Endodermal cell (in vitro differentiated cells): ENCODE measurements around the gene CEACAM1. TPM values are rescaled to one million over a fixed set of nuclear protein-coding genes. Genes with fewer than 3 reads are reported as not detected.
"Not testable (repeated sequence)": the region's sequence is repeated elsewhere in the genome, so short reads cannot be mapped to it uniquely, and the experiment has no call there.

Experiments used
- DNase-seq: peaks from one replicate; pipeline ENCODE4 v3.0.0-alpha.2; 2017
- H3K27ac ChIP-seq: 2 replicates; pipeline ENCODE4 v1.5.1; 2013; ENCODE audit warnings: mild to moderate bottlenecking, low read depth, low read length, moderate library complexity
- H3K27me3 ChIP-seq: 2 replicates; pipeline ENCODE4 v1.6.1; 2013; ENCODE audit warnings: mild to moderate bottlenecking, low read length, moderate library complexity; ENCODE audit not compliant: insufficient read depth, control insufficient read depth, poor library complexity, severe bottlenecking
- H3K36me3 ChIP-seq: 2 replicates; pipeline ENCODE4 v1.7.0; 2013; ENCODE audit warnings: mild to moderate bottlenecking, low read length, moderate library complexity; ENCODE audit not compliant: control insufficient read depth, insufficient read depth
- H3K4me1 ChIP-seq: one replicate; pipeline ENCODE4 v1.7.0; 2013; ENCODE audit warnings: low read length; ENCODE audit not compliant: control insufficient read depth, insufficient read depth
- H3K4me3 ChIP-seq: 2 replicates; pipeline ENCODE4 v1.5.1; 2013; ENCODE audit warnings: mild to moderate bottlenecking, low read length, moderate library complexity
- H3K9ac ChIP-seq: 2 replicates; pipeline ENCODE4 v1.6.1; 2013; ENCODE audit warnings: mild to moderate bottlenecking, low read length, moderate library complexity; ENCODE audit not compliant: poor library complexity, severe bottlenecking; ENCODE audit errors: extremely low read depth
- H3K9me3 ChIP-seq: 2 replicates; pipeline ENCODE4 v1.6.1; 2013; ENCODE audit warnings: mild to moderate bottlenecking, low read length, moderate library complexity; ENCODE audit not compliant: control insufficient read depth
- H3K27ac Mint-ChIP-seq: 2 replicates; pipeline ENCODE4 v1.8.0; 2020; ENCODE audit warnings: mixed read lengths
- H3K27me3 Mint-ChIP-seq: 2 replicates; pipeline ENCODE4 v1.8.0; 2021; ENCODE audit warnings: mild to moderate bottlenecking, mixed read lengths; ENCODE audit not compliant: insufficient read depth
- H3K36me3 Mint-ChIP-seq: 2 replicates; pipeline ENCODE4 v1.8.0; 2020; ENCODE audit warnings: low read depth, mixed read lengths
- H3K4me1 Mint-ChIP-seq: 2 replicates; pipeline ENCODE4 v1.8.0; 2020; ENCODE audit warnings: mixed read lengths
- H3K4me3 Mint-ChIP-seq: 2 replicates; pipeline ENCODE4 v1.8.0; 2020; ENCODE audit warnings: mild to moderate bottlenecking, moderate library complexity, mixed read lengths
- H3K9me3 Mint-ChIP-seq: 2 replicates; pipeline ENCODE4 v1.8.0; 2020; ENCODE audit warnings: mild to moderate bottlenecking, mixed read lengths
- CTCF ChIP-seq: fragments of 200-600 bp; sonication (generic); conservative IDR thresholded peaks from 2 replicates; pipeline ENCODE4 v1.5.0; 2021; ENCODE audit warnings: antibody characterized with exemption, mild to moderate bottlenecking
- WGBS, 2 experiments: methylation state at CpG; one replicate each; pipeline versions ENCODE4 v1.1.5 to v1.1.7; 2013; ENCODE audit warnings: missing lambda C conversion rate in 2 of 2, mixed read lengths in 1 of 2; ENCODE audit not compliant: insufficient coverage in 1 of 2, insufficient read length in 1 of 2; 5-methylcytosine and 5-hydroxymethylcytosine counted together
- total RNA-seq, 2 donors: library from RNA; stranded (reverse); fragmentation: NEBNext Ultra II Directional in 1 of 2; extraction: Animal tissue kit (Norgen Biotek cat#: 25700) in 1 of 2; gene quantifications; 2 replicates in 1 of 2; 3 replicates in 1 of 2; pipeline ENCODE4 v1.2.1, GENCODE V29; 2021

Gene CEACAM1
- total RNA-seq, 2 donors from 2014 or later, result 1.0 to 1.5 TPM

DNA sequence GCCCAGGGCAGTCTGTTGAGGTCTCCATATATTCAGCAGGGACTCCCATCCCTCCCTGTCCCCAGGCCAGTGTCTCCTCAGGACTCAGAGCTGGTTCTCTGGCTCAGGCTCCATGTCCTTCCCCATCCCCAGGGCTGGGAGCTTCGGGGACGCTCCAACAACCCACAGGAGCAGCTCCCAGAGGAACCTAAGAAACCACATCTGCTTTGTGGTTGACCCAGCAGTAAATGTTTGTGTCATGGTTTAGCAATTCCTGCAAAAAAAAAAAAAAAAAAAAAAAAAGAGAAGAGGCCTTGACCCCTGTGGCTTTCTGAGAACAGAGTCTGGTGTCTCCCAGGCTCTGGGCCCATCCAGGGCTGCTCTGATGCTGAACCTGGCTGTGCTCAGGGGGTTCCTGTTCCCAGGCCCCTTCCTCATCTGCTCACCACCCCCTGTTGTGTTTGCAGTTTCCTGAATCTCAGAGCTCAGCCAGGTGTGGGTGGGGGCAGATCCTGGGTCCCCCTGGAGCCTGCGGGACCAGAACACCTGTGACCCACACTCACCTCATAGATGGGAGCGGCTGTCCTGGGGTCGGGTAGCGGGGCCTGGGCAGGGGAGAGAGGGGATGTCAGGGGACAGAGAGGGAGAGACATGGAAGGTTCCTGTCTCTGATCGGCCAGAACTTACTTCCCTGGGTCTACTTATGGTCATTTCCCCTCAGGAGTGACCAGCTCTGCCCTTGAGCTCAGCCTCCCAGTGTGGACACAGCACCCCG lies 25.2 kb upstream of the CEACAM1 start:
- Histone ChIP-seq H3K27ac (no peak overlapping the region), H3K4me3 (no peak overlapping the region), H3K4me1 (no peaks in the 10 kb centered on the region), H3K36me3 (no peaks in the 10 kb centered on the region), H3K27me3 (no peaks in the 10 kb centered on the region), H3K9ac (no peak overlapping the region), H3K9me3 (peaks cover 21% of the 10 kb centered on the region)
- H3K9me3 Mint-ChIP-seq, result peaks cover 47% of the 10 kb centered on the region
- peak overlapping the region; percentile 13 for H3K27ac Mint-ChIP-seq
- no peak overlapping the region for H3K4me3 Mint-ChIP-seq
- H3K27me3 Mint-ChIP-seq, result peaks cover 15% of the 10 kb centered on the region
- no peaks in the 10 kb centered on the region for H3K36me3 Mint-ChIP-seq
- H3K4me1 Mint-ChIP-seq, result peaks cover 14% of the 10 kb centered on the region
- 78 to 95% methylated on average over 1 to 8 of the region's 8 CpGs for WGBS, 2 experiments
- no peak for DNase-seq
- no peak for TF ChIP-seq CTCF

- WGBS, 2 experiments, result 85 to 100% methylated on average over 3 to 8 of the region's 8 CpGs
- H3K9me3 ChIP-seq, result peaks cover 20% of the 10 kb centered on the region
- no peak overlapping the region for H3K4me3 ChIP-seq
- no peaks in the 10 kb centered on the region for H3K36me3 ChIP-seq
- H3K9ac ChIP-seq, result no peak overlapping the region
- Mint-ChIP-seq H3K27me3 (peaks cover 24% of the 10 kb centered on the region), H3K4me1 (peaks cover 8% of the 10 kb centered on the region), H3K36me3 (no peaks in the 10 kb centered on the region), H3K9me3 (peaks cover 42% of the 10 kb centered on the region), H3K27ac (no peak overlapping the region), H3K4me3 (no peak overlapping the region)
- no peak overlapping the region for H3K27ac ChIP-seq
- no peak for TF ChIP-seq CTCF
- H3K4me1 ChIP-seq, result no peaks in the 10 kb centered on the region
- no peak for DNase-seq
- no peaks in the 10 kb centered on the region for H3K27me3 ChIP-seq
Measured at GRCh38 chr19:42552086-42553065, 24.1 kb upstream of the CEACAM1 start.

GRCh38 chr19:42550521-42550920 lies 22.2 kb upstream of the CEACAM1 start:
- peaks cover 34% of the 10 kb centered on the region for H3K9me3 Mint-ChIP-seq
- not testable (repeated sequence) for H3K36me3 ChIP-seq, H3K4me3 ChIP-seq, H3K4me1 Mint-ChIP-seq, H3K9ac ChIP-seq, H3K4me1 ChIP-seq, H3K27me3 ChIP-seq, H3K36me3 Mint-ChIP-seq, H3K4me3 Mint-ChIP-seq, H3K27ac Mint-ChIP-seq, DNase-seq, H3K27ac ChIP-seq
- H3K9me3 ChIP-seq, result peaks cover 12% of the 10 kb centered on the region
- 93% methylated on average over 3 to 6 of the region's 6 CpGs for WGBS, 2 experiments
- peaks cover 41% of the 10 kb centered on the region for H3K27me3 Mint-ChIP-seq

- peaks cover 34% of the 10 kb centered on the region for H3K9me3 Mint-ChIP-seq
- not testable (repeated sequence) for DNase-seq, H3K4me3 ChIP-seq, H3K27ac ChIP-seq, H3K27ac Mint-ChIP-seq, H3K36me3 Mint-ChIP-seq, H3K9ac ChIP-seq, H3K27me3 ChIP-seq, H3K4me3 Mint-ChIP-seq, H3K4me1 Mint-ChIP-seq, H3K36me3 ChIP-seq, H3K4me1 ChIP-seq
- peaks cover 40% of the 10 kb centered on the region for H3K27me3 Mint-ChIP-seq
- H3K9me3 ChIP-seq, result peaks cover 12% of the 10 kb centered on the region
- WGBS, 2 experiments, result 78% methylated on average over 1 of the region's 1 CpG; no CpG with 5 or more reads in 1 of the 2 experiments
Measured at GRCh38 chr19:42549067-42549466, 20.8 kb upstream of the CEACAM1 start.
